Cardiac fibroblast (primary cell): ENCODE measurements around the gene CHRNB4.

Experiments
- DNase-seq, 2 donors: peaks; one replicate each; pipeline versions ENCODE4 v3.0.0 to v3.0.0-alpha.2; 2010; ENCODE audit warnings: low read depth in 2 of 2
- H3K4me3 ChIP-seq, 2 donors: replicated peaks in 1 of 2; 1 replicate in 1 of 2; 2 replicates in 1 of 2; pipeline ENCODE4 v1.5.1; 2011; ENCODE audit warnings: low read depth in 2 of 2, low read length in 2 of 2, mild to moderate bottlenecking in 2 of 2, moderate library complexity in 1 of 2
- CTCF ChIP-seq: IDR thresholded peaks from one replicate; pipeline ENCODE4 v1.5.1; 2011; ENCODE audit warnings: low read depth, mild to moderate bottlenecking, low read length, inconsistent platforms

The CHRNB4 gene

GRCh38 chr15:78658823-78659222 lies 17.8 kb upstream of the CHRNB4 start:
- no peak overlapping the region for H3K4me3 ChIP-seq
- no peak for TF ChIP-seq CTCF
- no peak for DNase-seq

- DNase-seq: no peak
- no peak for TF ChIP-seq CTCF
- no peak overlapping the region for H3K4me3 ChIP-seq
Measured at GRCh38 chr15:78654272-78654671, 13.3 kb upstream of the CHRNB4 start.

GRCh38 chr15:78651930-78652615 lies 11.1 kb upstream of the CHRNB4 start:
- no peak for DNase-seq
- no peak overlapping the region for H3K4me3 ChIP-seq
- TF ChIP-seq CTCF: no peak

GRCh38 chr15:78651007-78651406 lies 10.0 kb upstream of the CHRNB4 start:
- no peak for TF ChIP-seq CTCF
- DNase-seq: no peak
- H3K4me3 ChIP-seq: no peak overlapping the region

- DNase-seq: no peak
- no peak overlapping the region for H3K4me3 ChIP-seq
- no peak for TF ChIP-seq CTCF
Measured at GRCh38 chr15:78650022-78650421, 9.0 kb upstream of the CHRNB4 start.

GRCh38 chr15:78645009-78645408 lies 4.0 kb upstream of the CHRNB4 start:
- no peak for TF ChIP-seq CTCF
- DNase-seq: no peak
- H3K4me3 ChIP-seq: no peak overlapping the region

GRCh38 chr15:78642331-78642730 lies 1.3 kb upstream of the CHRNB4 start:
- no peak for TF ChIP-seq CTCF
- H3K4me3 ChIP-seq: no peak overlapping the region
- no peak for DNase-seq
